Fibroblast of skin of left biceps (primary cell): ENCODE measurements around the gene HADH.
"Not testable (repeated sequence)": the region's sequence is repeated elsewhere in the genome, so short reads cannot be mapped to it uniquely, and the experiment has no call there.

ENCODE experiments used
- DNase-seq, 2 experiments: peaks; one replicate each; pipeline ENCODE4 v3.0.0-alpha.2; 2013; ENCODE audit warnings: low read depth in 2 of 2

HADH gene

GRCh38 chr4:107996949-107997788, 7.5 kb downstream of the HADH start:
- no peak for DNase-seq

GRCh38 chr4:107997794-107998193, 8.1 kb downstream of the HADH start:
- DNase-seq, result no peak

DNA sequence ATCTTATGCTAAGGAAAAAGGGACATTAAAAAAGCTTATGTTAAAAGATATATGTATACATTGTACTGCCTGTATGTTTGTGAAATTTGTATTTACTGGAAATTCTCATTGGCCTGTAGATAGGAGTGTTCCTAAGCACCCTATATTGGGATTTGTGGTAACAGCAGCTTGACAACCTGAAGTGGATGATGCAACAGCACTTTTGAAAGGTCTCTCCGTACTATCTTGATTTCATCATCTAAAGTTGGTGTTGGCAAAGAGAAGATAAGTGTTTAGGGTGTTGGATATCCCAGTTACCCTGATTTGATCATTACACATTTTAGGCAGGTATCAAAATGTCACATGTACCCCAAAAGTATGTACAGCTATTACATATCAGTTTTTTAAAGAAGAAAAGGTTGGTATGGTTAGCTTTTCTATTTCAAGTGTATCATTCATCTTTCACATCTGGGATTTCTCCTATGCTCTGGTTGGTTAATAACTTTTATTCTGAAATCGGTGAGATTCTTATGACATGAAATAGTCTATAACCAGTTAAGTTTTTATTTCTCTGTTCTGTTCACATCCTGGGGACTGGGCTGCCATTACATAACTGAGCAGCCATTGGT, 10.3 kb downstream of the HADH start:
- DNase-seq, result no peak

DNA sequence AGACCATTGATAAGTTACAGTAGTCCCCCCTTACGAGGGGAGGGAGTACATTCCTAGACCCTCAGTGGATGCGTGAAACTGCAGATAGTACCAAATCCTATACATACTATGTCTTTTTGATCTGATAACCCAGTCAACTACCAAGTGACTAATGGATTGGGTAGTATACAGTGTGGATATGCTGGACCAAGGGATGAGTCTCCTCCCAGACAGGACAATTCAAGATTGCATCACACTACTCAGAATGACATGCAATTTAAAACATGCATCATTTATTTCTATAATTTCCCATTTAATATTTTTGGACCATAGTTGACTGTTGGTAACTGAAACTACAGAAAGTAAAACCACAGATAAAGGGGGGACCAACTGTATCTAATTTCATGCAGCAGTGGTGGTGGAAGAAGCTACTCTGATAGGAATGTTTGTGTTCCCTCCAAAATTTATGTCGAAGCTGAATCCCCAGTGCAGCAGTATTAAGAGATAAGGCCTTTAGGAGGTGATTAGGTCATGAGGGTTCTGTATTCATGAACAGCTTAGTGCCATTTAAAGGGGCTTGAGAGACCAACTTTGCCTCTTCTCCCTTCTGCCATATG, 11.9 kb downstream of the HADH start:
- DNase-seq, result no peak

DNA sequence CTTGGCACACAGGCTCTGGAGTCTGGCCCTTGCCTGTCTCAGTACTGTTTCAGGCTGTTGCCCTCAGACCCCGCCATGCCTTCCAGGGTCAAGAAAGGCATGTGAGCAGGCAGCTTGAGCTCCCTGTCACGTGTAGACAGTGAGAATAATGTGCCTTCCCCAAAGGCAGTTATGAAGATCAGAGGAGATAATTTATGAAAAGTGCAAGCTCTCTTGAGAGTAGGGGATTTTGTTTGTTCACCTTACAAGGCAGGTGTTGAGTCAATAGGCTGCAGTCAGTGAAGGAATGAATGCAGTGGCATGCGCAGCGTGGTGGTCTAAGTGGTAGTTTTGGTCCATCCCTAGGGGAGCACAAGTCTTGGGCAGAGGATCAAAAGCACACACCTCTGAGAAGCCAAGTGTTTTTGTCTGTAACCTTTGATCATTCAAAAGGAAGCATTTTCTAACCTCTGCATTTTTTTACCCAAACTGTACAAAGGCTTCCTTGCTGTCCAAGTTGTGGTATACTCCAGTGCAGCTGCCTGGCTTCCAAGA, 14.4 kb downstream of the HADH start:
- DNase-seq, result no peak

- DNase-seq, result no peak
Observed at GRCh38 chr4:108004646-108005045, 15.0 kb downstream of the HADH start.

DNA sequence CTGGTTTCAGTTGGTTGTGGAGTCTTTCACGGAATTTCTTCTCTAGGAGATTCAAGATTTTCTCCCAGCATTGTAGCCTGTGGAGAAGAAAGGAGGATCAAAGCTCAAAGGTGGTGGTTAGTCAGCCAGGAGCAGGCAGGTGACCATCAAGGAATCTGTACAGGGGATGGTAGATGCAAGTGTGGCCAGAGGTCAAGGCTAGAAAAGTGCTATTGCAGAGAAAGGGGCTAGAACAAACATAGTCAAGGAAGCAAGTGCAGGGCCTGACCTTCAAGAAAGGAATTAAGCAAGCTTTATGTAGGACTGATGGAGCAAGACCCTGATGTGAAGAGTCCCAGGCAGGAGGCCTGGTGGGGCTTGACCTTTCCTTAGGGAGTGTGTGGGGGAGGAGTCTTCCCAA, 16.1 kb downstream of the HADH start:
- no peak for DNase-seq

DNA sequence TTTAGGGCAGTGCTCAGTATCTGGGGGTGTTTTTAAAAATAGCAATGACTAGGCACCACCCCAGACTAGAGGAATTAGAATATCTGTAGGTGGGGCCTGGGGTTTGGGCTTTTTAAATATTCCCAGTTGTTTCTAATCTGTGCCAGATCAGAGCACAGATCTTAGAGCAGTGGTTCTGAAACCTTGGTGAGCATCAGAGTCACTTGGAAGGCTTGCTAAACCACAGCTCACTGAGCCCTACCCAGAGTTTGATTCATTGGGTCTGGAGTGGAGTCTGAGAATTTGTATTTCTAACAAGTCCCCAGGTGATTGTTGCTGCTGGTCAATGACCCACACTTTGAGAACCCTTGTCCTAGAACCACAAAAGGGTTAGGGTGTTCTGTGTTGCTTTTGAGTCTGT, 16.7 kb downstream of the HADH start:
- no peak for DNase-seq

- DNase-seq, result no peak
Observed at GRCh38 chr4:108007984-108008383, 18.3 kb downstream of the HADH start.

DNA sequence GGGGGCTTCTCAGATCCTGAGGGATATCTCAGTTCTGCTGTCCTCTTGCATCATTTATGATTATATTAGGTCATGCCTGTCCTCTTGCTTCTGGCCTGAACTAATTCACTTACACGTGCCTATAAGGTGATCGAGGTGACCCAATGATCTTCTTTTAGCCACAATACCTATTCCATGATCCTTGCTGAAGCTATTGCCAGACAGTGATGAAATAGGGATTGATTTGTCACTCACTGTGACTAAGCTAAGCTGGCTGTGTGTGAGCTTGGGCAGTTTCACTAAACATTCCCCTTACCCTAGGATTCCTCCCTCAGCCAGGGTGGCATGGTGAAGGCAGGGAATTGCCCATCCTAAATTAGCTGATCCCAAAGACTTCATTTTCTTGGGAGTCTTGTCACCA, 19.0 kb downstream of the HADH start:
- no peak for DNase-seq

GRCh38 chr4:108010167-108010566, 20.5 kb downstream of the HADH start:
- peak; percentile 50 for DNase-seq

DNA sequence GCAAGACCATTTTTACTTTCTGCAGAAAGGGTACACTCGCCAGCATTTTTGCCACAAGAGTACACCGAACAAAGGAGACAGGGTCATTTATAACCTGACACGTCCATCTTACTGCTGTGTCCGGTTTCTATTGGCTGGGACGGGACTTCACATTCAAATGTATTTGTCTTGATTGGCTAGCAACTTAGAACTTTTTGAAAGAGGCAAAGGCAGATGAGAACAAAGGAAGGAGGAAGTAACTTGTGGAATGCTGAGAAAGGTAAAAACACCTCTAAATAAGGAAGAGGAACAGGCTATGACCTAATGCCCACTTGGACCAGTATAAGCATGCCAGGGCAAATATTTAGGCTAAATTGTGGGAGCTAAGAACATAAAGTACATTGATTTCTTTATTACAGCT, 22.7 kb downstream of the HADH start:
- not testable (repeated sequence) for DNase-seq

DNA sequence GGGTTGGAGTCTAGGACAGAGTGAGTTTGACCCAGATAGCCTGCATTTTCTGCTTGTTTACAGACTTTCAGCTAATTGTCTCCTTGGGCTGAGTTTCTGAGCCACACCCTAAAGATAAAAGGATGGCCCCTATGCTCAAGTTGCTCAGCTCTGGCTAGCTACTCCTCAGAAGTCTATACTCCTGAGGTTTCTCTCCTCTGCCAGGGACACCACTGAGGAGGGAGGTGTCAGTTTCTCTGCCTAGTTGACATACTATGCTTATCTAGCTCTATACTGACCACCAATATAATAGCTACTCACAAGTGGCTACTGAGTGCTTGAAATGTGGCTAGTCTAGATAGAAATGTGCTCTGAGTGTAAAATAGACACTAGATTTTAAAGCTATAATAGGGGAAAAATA, 23.6 kb downstream of the HADH start:
- DNase-seq, result no peak

GRCh38 chr4:108013955-108014354, 24.3 kb downstream of the HADH start:
- DNase-seq, result no peak

GRCh38 chr4:108018040-108018883, 28.6 kb downstream of the HADH start:
- DNase-seq, result peak; percentile 40 to 44

- DNase-seq, result no peak
Observed at GRCh38 chr4:108018884-108019187, 29.1 kb downstream of the HADH start.

DNA sequence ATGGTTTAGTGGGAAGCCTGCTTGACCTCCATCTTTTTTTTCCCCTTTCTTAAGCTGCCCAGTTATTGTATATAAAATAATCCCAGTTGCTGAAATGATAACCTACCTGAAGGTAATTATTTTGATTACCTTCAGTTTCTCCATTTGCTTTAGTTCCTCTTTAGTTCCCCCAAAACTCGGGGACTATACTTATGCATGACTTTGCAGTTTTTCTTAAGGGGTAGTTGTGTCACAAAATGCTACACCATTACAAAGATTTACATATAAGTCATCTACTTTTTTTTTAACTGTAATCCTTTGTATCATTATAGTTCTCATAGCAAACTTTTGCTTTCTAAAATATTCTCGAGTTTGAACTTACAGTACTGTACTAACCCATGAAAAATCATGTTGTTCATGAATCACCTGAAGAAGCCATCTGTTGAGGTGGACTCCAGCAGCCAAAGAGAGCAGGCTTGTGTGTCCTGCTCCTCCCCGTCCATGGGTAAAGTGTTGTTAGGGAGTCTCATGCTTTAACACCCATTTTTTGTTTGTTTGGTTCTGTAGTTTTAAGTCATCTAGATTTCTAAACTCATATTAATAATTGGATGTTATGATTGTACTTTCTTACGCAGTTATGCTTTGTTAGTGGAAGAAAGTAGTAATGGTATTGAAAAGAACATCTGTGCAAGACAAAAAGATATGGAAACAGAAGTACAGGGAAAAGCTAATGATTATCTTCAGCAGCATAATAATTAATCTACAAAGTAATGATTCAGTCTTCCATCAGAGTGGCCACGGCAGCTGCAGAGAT, 34.6 kb downstream of the HADH start:
- no peak for DNase-seq

DNA sequence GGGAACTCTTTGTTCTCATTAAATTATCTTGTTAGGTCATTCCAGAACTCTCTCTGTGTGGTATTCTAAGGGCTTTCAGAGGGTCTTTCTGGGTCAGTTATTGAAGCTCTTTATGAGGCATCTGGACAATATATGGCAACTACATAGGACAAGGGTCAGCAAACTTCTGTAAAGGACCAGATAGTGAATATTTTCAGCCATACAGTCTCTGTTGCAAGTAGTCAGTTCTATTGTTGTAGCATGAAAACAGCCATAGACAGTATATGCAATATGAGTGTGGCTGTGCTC, 35.1 kb downstream of the HADH start:
- DNase-seq, result no peak

DNA sequence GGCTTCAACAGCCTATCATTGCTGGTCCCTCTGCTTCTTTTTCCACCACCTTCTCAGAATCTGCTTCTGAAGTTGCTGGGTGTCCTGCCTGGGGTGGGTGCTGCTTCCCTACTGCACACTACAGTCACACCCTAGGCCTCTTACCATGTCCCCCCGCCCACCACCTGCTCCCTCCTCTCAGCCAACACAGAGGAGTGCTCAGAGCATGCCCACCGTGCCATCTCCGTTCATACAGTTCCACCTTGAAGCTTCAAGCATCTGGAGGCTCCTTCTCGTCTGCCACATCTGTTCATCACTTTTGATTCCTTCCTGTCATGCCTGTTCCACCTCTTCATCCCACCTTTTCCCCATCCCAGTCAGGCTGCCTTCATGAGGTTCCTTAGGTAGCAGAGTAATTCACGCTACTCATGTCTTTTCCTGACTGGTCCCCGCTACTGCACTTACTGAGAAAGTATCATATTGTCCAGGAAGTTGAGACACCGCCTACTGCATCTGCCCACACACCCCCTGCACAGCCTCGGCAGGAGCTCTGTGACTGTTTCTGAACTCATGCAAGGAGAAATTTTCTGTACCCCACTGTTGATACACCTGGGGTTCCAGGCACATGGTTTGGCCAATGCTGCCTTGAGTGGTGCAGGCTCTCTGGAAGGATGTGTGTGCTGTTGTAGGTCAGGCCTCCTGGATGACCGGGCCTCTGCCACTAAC, 39.5 kb downstream of the HADH start:
- no peak for DNase-seq

DNA sequence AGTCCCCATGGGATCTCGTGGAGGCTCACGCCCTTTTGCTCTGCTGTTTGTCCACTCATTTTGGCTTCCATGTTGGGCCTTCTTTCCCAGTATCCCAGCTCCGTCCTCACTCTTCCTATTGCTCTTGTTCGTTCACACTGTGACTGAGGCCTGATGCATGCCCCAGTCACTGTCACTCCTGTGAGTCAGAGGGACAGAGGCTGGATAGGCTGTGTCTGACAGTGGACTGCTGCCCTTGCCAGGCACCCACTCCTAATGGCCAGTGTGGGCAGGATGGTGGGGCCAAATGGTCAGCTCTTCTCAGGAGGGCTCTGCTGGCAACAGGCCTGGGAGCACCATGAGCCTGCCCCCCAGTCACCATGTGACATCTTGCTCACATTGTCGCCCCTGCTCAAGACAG, 40.0 kb downstream of the HADH start:
- DNase-seq, result no peak

DNA sequence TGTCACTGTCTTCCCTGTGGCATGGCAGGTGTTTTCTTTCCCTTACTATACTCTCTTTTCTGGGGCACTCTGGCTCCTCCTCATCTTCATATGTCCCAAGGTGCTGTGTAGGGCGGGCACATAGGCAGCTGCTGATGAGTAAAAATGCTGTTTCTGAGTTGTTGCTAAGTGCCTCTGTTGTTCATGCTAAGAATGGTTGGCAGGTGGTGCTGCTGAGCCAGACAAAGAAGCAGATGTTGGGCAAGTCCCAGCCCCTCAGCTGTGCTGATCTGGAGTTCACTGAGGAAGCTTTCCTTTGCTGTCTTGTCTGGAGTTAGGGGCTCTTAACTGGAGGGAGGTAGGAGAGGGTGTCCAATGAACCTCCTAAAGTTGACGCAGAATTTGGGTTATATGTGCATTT, 40.6 kb downstream of the HADH start:
- DNase-seq, result peak in 1 of 2 experiments; percentile 22
